GM23338 (cell line): ENCODE measurements around the gene YAP1. TPM values are rescaled to one million over a fixed set of nuclear protein-coding genes. Genes with fewer than 3 reads are reported as not detected.

Source experiments
- ATAC-seq: fragments of 200-7000 bp; cut with Tn5 transposase; 3 replicates; pipeline ENCODE4 v1.9.1; 2020
- DNase-seq: peaks from one replicate; pipeline ENCODE4 v3.0.0-alpha.2; 2015; ENCODE audit warnings: low spot score
- H2AFZ ChIP-seq: fragments of 200-600 bp; sonication (generic); 2 replicates; pipeline ENCODE4 v1.8.0; 2016; ENCODE audit warnings: antibody characterized with exemption, mild to moderate bottlenecking, moderate library complexity
- H3F3A ChIP-seq: fragments of 200-600 bp; sonication (generic); replicated peaks from 2 replicates; pipeline ENCODE4 v1.8.0; 2017; ENCODE audit warnings: antibody characterized with exemption, mixed run types, low read depth
- H3K27ac ChIP-seq: fragments of 200-600 bp; sonication (generic); 2 replicates; pipeline ENCODE4 v1.6.1; 2016; ENCODE audit warnings: low read depth
- H3K27me3 ChIP-seq: fragments of 200-600 bp; sonication (generic); 2 replicates; pipeline ENCODE4 v1.8.0; 2016; ENCODE audit warnings: mild to moderate bottlenecking, mixed run types, moderate library complexity; ENCODE audit not compliant: insufficient read depth
- H3K36me3 ChIP-seq: fragments of 200-600 bp; sonication (generic); 2 replicates; pipeline ENCODE4 v1.8.0; 2016; ENCODE audit warnings: mild to moderate bottlenecking; ENCODE audit not compliant: insufficient read depth
- H3K4me1 ChIP-seq: fragments of 200-600 bp; sonication (generic); 2 replicates; pipeline ENCODE4 v1.8.0; 2016; ENCODE audit warnings: mild to moderate bottlenecking, moderate library complexity; ENCODE audit not compliant: insufficient read depth
- H3K4me2 ChIP-seq: fragments of 200-600 bp; sonication (generic); 2 replicates; pipeline ENCODE4 v1.7.1; 2017; ENCODE audit warnings: mixed run types
- H3K4me3 ChIP-seq: fragments of 200-600 bp; sonication (generic); 2 replicates; pipeline ENCODE4 v1.6.1; 2016; ENCODE audit warnings: mixed run types
- H3K79me2 ChIP-seq: fragments of 200-600 bp; sonication (generic); replicated peaks from 2 replicates; pipeline ENCODE4 v1.8.0; 2017; ENCODE audit warnings: mild to moderate bottlenecking; ENCODE audit not compliant: insufficient read depth
- H3K9me2 ChIP-seq: fragments of 200-600 bp; sonication (generic); 2 replicates; pipeline ENCODE4 v1.8.0; 2017; ENCODE audit not compliant: insufficient read depth
- H4K20me1 ChIP-seq: fragments of 200-600 bp; sonication (generic); replicated peaks from 2 replicates; pipeline ENCODE4 v1.8.0; 2017; ENCODE audit warnings: mild to moderate bottlenecking; ENCODE audit not compliant: insufficient read depth
- H3K27ac Mint-ChIP-seq: 2 replicates; pipeline ENCODE4 v1.8.0; 2020; ENCODE audit warnings: inconsistent platforms, mild to moderate bottlenecking, moderate library complexity, mixed read lengths
- H3K27me3 Mint-ChIP-seq: 3 replicates; pipeline ENCODE4 v1.8.0; 2022; ENCODE audit warnings: low read depth, mild to moderate bottlenecking, moderate library complexity, mixed read lengths, inconsistent platforms; ENCODE audit not compliant: insufficient read depth, poor library complexity
- H3K36me3 Mint-ChIP-seq: 3 replicates; pipeline ENCODE4 v1.8.0; 2021; ENCODE audit warnings: low read depth, mild to moderate bottlenecking, inconsistent platforms, moderate library complexity, mixed read lengths
- H3K4me1 Mint-ChIP-seq: 3 replicates; pipeline ENCODE4 v1.8.0; 2020; ENCODE audit warnings: mild to moderate bottlenecking, inconsistent platforms, mixed read lengths
- H3K4me3 Mint-ChIP-seq: 3 replicates; pipeline ENCODE4 v1.8.0; 2021; ENCODE audit warnings: moderate library complexity, mild to moderate bottlenecking, inconsistent platforms, mixed read lengths
- H3K9me3 Mint-ChIP-seq: 3 replicates; pipeline ENCODE4 v1.8.0; 2020; ENCODE audit warnings: moderate library complexity, mild to moderate bottlenecking, inconsistent platforms, mixed read lengths
- CREB1 ChIP-seq: fragments of 250-450 bp; sonication (Bioruptor Pico); IDR thresholded peaks from 2 replicates; pipeline ENCODE4 v1.5.0; 2020; ENCODE audit warnings: low read depth, mild to moderate bottlenecking, moderate library complexity
- CTCF ChIP-seq, 2 experiments: fragments of 200-600 bp in 1 of 2; sonication (generic) in 1 of 2; conservative IDR thresholded peaks; 2 replicates each; pipeline versions ENCODE4 v1.5.1 to v1.6.1; 2016 to 2017; ENCODE audit warnings: antibody characterized with exemption in 2 of 2, low read depth in 2 of 2, mild to moderate bottlenecking in 2 of 2, moderate library complexity in 1 of 2
- ETS1 ChIP-seq: IDR thresholded peaks from 2 replicates; pipeline ENCODE4 v1.6.1; 2016; ENCODE audit warnings: antibody characterized with exemption
- EZH2phosphoT487 ChIP-seq: fragments of 200-600 bp; sonication (generic); IDR thresholded peaks from one replicate; pipeline ENCODE4 v1.8.1; 2018; ENCODE audit warnings: antibody characterized with exemption; ENCODE audit not compliant: unreplicated experiment
- JUNB ChIP-seq: IDR thresholded peaks from one replicate; pipeline ENCODE4 v1.6.1; 2016; ENCODE audit warnings: antibody characterized with exemption; ENCODE audit not compliant: unreplicated experiment
- NANOG ChIP-seq: IDR thresholded peaks from 2 replicates; pipeline ENCODE4 v1.6.1; 2016; ENCODE audit warnings: antibody characterized with exemption, borderline replicate concordance
- POLR2AphosphoS5 ChIP-seq: IDR thresholded peaks from 2 replicates; pipeline ENCODE4 v1.6.1; 2016; ENCODE audit warnings: antibody characterized with exemption, low read depth
- REST ChIP-seq: IDR thresholded peaks from one replicate; pipeline ENCODE4 v1.6.1; 2018; ENCODE audit warnings: antibody characterized with exemption; ENCODE audit not compliant: unreplicated experiment
- STAT1 ChIP-seq: IDR thresholded peaks from one replicate; pipeline ENCODE4 v1.6.1; 2016; ENCODE audit warnings: antibody characterized with exemption; ENCODE audit not compliant: unreplicated experiment
- ZNF114 ChIP-seq: fragments of 250-450 bp; sonication (Bioruptor Pico); IDR thresholded peaks from 2 replicates; pipeline ENCODE4 v1.5.0; 2020; ENCODE audit warnings: mild to moderate bottlenecking, moderate library complexity
- ZNF331 ChIP-seq: fragments of 250-450 bp; sonication (Bioruptor Pico); IDR thresholded peaks from 2 replicates; pipeline ENCODE4 v1.5.0; 2020; ENCODE audit warnings: low read depth, mild to moderate bottlenecking, moderate library complexity
- polyA plus RNA-seq: library from polyadenylated mRNA; unstranded; fragments of >200 nt; fragmentation: Nextera tagmentation; extraction: Ambion mirVana; gene quantifications from 2 replicates; pipeline ENCODE4 v1.2.1, GENCODE V29; 2016
- total RNA-seq: library from RNA; depleted of rRNA; stranded (reverse); fragments of >200 nt; shearing (Covaris generic); gene quantifications from 2 replicates; pipeline ENCODE4 v1.2.3, GENCODE V29; 2014

YAP1 gene
- total and polyA plus RNA-seq, 2 experiments from 2014 or later: 17.2 to 155 TPM

- Mint-ChIP-seq H3K36me3 (peaks cover 14% of the 10 kb centered on the region), H3K27ac (peak overlapping the region; percentile 84), H3K4me3 (no peak overlapping the region), H3K27me3 (peaks cover 3% of the 10 kb centered on the region), H3K4me1 (peaks cover 23% of the 10 kb centered on the region; the same call in 2 of the 3 replicates), H3K9me3 (no peaks in the 10 kb centered on the region)
- H3F3A ChIP-seq: no peaks in the 10 kb centered on the region
- H4K20me1 ChIP-seq: no peaks in the 10 kb centered on the region
- no peaks in the 10 kb centered on the region for H3K9me2 ChIP-seq
- H3K27me3 ChIP-seq: no peaks in the 10 kb centered on the region
- no peak overlapping the region for H2AFZ ChIP-seq
- peak overlapping the region; percentile 41 for H3K27ac ChIP-seq
- TF ChIP-seq STAT1: no peak
- TF ChIP-seq NANOG: no peak
- TF ChIP-seq CREB1: no peak
- no peak for TF ChIP-seq ETS1
- H3K79me2 ChIP-seq: no peaks in the 10 kb centered on the region
- H3K4me3 ChIP-seq: no peak overlapping the region
- no peaks in the 10 kb centered on the region; the same call in 1 of the 2 replicates for H3K36me3 ChIP-seq
- peaks cover 15% of the 10 kb centered on the region for H3K4me1 ChIP-seq
- DNase-seq (peak; percentile 55), ATAC-seq (peak; percentile 63)
- H3K4me2 ChIP-seq: peak overlapping the region; percentile 31
Observed at GRCh38 chr11:102234779-102235439, 124.7 kb downstream of the YAP1 start.

- H3K36me3 ChIP-seq: no peaks in the 10 kb centered on the region
- Mint-ChIP-seq H3K4me3 (no peak overlapping the region), H3K27me3 (peaks cover 3% of the 10 kb centered on the region), H3K27ac (no peak overlapping the region), H3K9me3 (no peaks in the 10 kb centered on the region), H3K36me3 (no peaks in the 10 kb centered on the region; the same call in 2 of the 3 replicates), H3K4me1 (peaks cover 26% of the 10 kb centered on the region; the same call in 2 of the 3 replicates)
- DNase-seq (peak; percentile 30), ATAC-seq (no peak)
- H3K4me3 ChIP-seq: no peak overlapping the region
- H3K27ac ChIP-seq: no peak overlapping the region
- H3K27me3 ChIP-seq: no peaks in the 10 kb centered on the region
- H3K9me2 ChIP-seq: no peaks in the 10 kb centered on the region
- H3F3A ChIP-seq: no peaks in the 10 kb centered on the region
- H3K4me1 ChIP-seq: peaks cover 15% of the 10 kb centered on the region
- H4K20me1 ChIP-seq: no peaks in the 10 kb centered on the region
- no peaks in the 10 kb centered on the region for H3K79me2 ChIP-seq
- H2AFZ ChIP-seq: no peak overlapping the region
- H3K4me2 ChIP-seq: no peak overlapping the region
- no peak for TF ChIP-seq STAT1
- no peak for TF ChIP-seq ZNF331
- no peak for TF ChIP-seq REST
- TF ChIP-seq CTCF (conservative IDR thresholded peaks at IDR 0.05; ENCODE audit: low read depth in 2 of 2): no peak
- no peak for TF ChIP-seq POLR2AphosphoS5
- TF ChIP-seq JUNB: no peak
- no peak for TF ChIP-seq NANOG
- no peak for TF ChIP-seq EZH2phosphoT487
- no peak for TF ChIP-seq ZNF114 (CRISPR knock-in tag)
Observed at GRCh38 chr11:102237096-102237735, 127.0 kb downstream of the YAP1 start.
